Astrocyte (in vitro differentiated cells and primary cell): ENCODE measurements around the gene ATG9B.

ENCODE experiments used
- CTCF ChIP-seq: IDR thresholded peaks from 2 replicates; pipeline ENCODE4 v1.5.1; 2011; ENCODE audit warnings: low read depth, mild to moderate bottlenecking, inconsistent platforms, low read length, moderate library complexity; ENCODE audit not compliant: insufficient read depth
- EZH2 ChIP-seq: IDR thresholded peaks from 2 replicates; pipeline ENCODE4 v1.6.1; 2012; ENCODE audit warnings: mild to moderate bottlenecking, low read length, inconsistent platforms; ENCODE audit not compliant: insufficient read depth

- TF ChIP-seq CTCF (no peak), EZH2 (no peak)
Observed at GRCh38 chr7:151048911-151049463, 24.7 kb upstream of the ATG9B start.
